HG02840 (cell line): ENCODE measurements around the gene SMIM17.

Source experiments
- ATAC-seq: cut with Tn5 transposase; IDR thresholded peaks from one replicate; pipeline ENCODE4 v1.9.1; 2021; ENCODE audit warnings: mild to moderate bottlenecking, moderate library complexity, moderate number of reproducible peaks; ENCODE audit not compliant: unreplicated experiment, low FRiP score

SMIM17 gene

GRCh38 chr19:56705939-56706338 lies 63.0 kb downstream of the SMIM17 start:
- no peak for ATAC-seq
